Endothelial cell (in vitro differentiated cells): ENCODE results near the gene CACNA1H. TPM values are rescaled to one million over a fixed set of nuclear protein-coding genes. Genes with fewer than 3 reads are reported as not detected.

Source experiments
- DNase-seq: peaks from one replicate; pipeline ENCODE4 v3.0.0; 2021; ENCODE audit warnings: low spot score
- H3K27ac Mint-ChIP-seq: one replicate; pipeline ENCODE4 v1.8.0; 2021; ENCODE audit warnings: mixed read lengths, inconsistent platforms; ENCODE audit not compliant: unreplicated experiment
- H3K27me3 Mint-ChIP-seq: one replicate; pipeline ENCODE4 v1.8.0; 2021; ENCODE audit warnings: mild to moderate bottlenecking, moderate library complexity, mixed read lengths, inconsistent platforms; ENCODE audit not compliant: unreplicated experiment
- H3K36me3 Mint-ChIP-seq: one replicate; pipeline ENCODE4 v1.8.0; 2021; ENCODE audit warnings: mild to moderate bottlenecking, low read depth, mixed read lengths, inconsistent platforms; ENCODE audit not compliant: unreplicated experiment
- H3K4me1 Mint-ChIP-seq: one replicate; pipeline ENCODE4 v1.8.0; 2021; ENCODE audit warnings: mild to moderate bottlenecking, mixed read lengths, inconsistent platforms; ENCODE audit not compliant: unreplicated experiment
- H3K4me3 Mint-ChIP-seq: one replicate; pipeline ENCODE4 v1.8.0; 2021; ENCODE audit warnings: mild to moderate bottlenecking, mixed read lengths, inconsistent platforms; ENCODE audit not compliant: unreplicated experiment
- H3K9me3 Mint-ChIP-seq: one replicate; pipeline ENCODE4 v1.8.0; 2021; ENCODE audit warnings: mixed read lengths, inconsistent platforms; ENCODE audit not compliant: unreplicated experiment
- total RNA-seq: library from RNA; stranded (reverse); fragmentation: NEBNext Ultra II Directional; extraction: Animal tissue kit (Norgen Biotek cat#: 25700); gene quantifications from one replicate; pipeline ENCODE4 v1.2.1, GENCODE V29; 2021; ENCODE audit not compliant: unreplicated experiment
- TF ChIP-seq, protein P1 (sequence below): fragments of 200-600 bp; sonication (generic); IDR thresholded peaks from one replicate; pipeline ENCODE4 v1.5.0; 2021; ENCODE audit warnings: antibody characterized with exemption; ENCODE audit not compliant: unreplicated experiment

The CACNA1H gene
- total RNA-seq, 1 donor from 2014 or later: 3.4 TPM

- Mint-ChIP-seq H3K27me3 (peaks cover 3% of the 10 kb centered on the region), H3K4me3 (no peak overlapping the region), H3K27ac (no peak overlapping the region), H3K9me3 (no peaks in the 10 kb centered on the region), H3K36me3 (no peaks in the 10 kb centered on the region), H3K4me1 (no peaks in the 10 kb centered on the region)
- DNase-seq: no peak
- TF ChIP-seq, protein P1, sequence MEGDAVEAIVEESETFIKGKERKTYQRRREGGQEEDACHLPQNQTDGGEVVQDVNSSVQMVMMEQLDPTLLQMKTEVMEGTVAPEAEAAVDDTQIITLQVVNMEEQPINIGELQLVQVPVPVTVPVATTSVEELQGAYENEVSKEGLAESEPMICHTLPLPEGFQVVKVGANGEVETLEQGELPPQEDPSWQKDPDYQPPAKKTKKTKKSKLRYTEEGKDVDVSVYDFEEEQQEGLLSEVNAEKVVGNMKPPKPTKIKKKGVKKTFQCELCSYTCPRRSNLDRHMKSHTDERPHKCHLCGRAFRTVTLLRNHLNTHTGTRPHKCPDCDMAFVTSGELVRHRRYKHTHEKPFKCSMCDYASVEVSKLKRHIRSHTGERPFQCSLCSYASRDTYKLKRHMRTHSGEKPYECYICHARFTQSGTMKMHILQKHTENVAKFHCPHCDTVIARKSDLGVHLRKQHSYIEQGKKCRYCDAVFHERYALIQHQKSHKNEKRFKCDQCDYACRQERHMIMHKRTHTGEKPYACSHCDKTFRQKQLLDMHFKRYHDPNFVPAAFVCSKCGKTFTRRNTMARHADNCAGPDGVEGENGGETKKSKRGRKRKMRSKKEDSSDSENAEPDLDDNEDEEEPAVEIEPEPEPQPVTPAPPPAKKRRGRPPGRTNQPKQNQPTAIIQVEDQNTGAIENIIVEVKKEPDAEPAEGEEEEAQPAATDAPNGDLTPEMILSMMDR: no peak
Observed at GRCh38 chr16:1162701-1163566, 10.0 kb downstream of the CACNA1H start.

GRCh38 chr16:1163567-1164055 lies 10.7 kb downstream of the CACNA1H start:
- H3K4me3 Mint-ChIP-seq: no peak overlapping the region
- H3K36me3 Mint-ChIP-seq: no peaks in the 10 kb centered on the region
- no peaks in the 10 kb centered on the region for H3K4me1 Mint-ChIP-seq
- no peak for DNase-seq
- H3K27ac Mint-ChIP-seq: no peak overlapping the region
- no peaks in the 10 kb centered on the region for H3K9me3 Mint-ChIP-seq
- TF ChIP-seq, protein P1: no peak
- H3K27me3 Mint-ChIP-seq: peaks cover 3% of the 10 kb centered on the region

- no peak overlapping the region for H3K27ac Mint-ChIP-seq
- H3K4me3 Mint-ChIP-seq: no peak overlapping the region
- DNase-seq: no peak
- no peaks in the 10 kb centered on the region for H3K4me1 Mint-ChIP-seq
- H3K9me3 Mint-ChIP-seq: no peaks in the 10 kb centered on the region
- H3K36me3 Mint-ChIP-seq: no peaks in the 10 kb centered on the region
- peaks cover 3% of the 10 kb centered on the region for H3K27me3 Mint-ChIP-seq
- TF ChIP-seq, protein P1: no peak
Observed at GRCh38 chr16:1164382-1164781, 11.5 kb downstream of the CACNA1H start.

DNA sequence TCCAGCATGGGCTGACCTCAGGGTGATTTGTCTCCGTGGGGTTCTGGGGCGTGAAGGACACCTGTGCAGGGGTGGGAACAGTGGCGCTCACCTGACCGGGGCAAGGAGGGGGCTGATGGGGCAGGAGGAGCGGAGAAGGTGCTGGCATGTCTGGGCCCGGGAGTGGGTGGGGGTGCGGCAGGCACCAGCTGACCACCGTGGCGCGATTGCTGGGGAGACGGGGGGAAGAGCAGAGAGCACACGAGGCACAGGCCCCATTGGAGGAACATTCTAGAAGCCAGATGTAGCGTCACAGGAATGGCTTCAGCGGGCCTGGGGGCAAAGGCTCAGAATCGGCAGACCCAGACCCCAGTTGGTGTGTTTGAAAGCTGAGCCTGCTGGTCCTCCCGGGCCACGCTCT lies 12.1 kb downstream of the CACNA1H start:
- Mint-ChIP-seq H3K36me3 (no peaks in the 10 kb centered on the region), H3K27ac (no peak overlapping the region), H3K9me3 (no peaks in the 10 kb centered on the region), H3K4me1 (no peaks in the 10 kb centered on the region), H3K4me3 (no peak overlapping the region), H3K27me3 (peaks cover 3% of the 10 kb centered on the region)
- TF ChIP-seq, protein P1: no peak
- DNase-seq: no peak

GRCh38 chr16:1165511-1165910 lies 12.6 kb downstream of the CACNA1H start:
- TF ChIP-seq, protein P1: no peak
- no peak for DNase-seq
- Mint-ChIP-seq H3K36me3 (no peaks in the 10 kb centered on the region), H3K27me3 (peaks cover 3% of the 10 kb centered on the region), H3K4me3 (no peak overlapping the region), H3K4me1 (no peaks in the 10 kb centered on the region), H3K27ac (no peak overlapping the region), H3K9me3 (no peaks in the 10 kb centered on the region)
